PC-3 (cell line): Measurements from ENCODE around the gene IKZF1.
"Not testable (repeated sequence)": the region's sequence is repeated elsewhere in the genome, so short reads cannot be mapped to it uniquely, and the experiment has no call there.

Experiments used
- CTCF ChIP-seq: fragments of 300-600 bp; sonication (generic); conservative IDR thresholded peaks from 2 replicates; pipeline ENCODE4 v1.5.1; 2017; ENCODE audit warnings: antibody characterized with exemption, low read depth, mild to moderate bottlenecking, low read length
- EZH2 ChIP-seq: fragments of 300-600 bp; sonication (generic); IDR thresholded peaks from one replicate; pipeline ENCODE4 v1.6.1; 2017; ENCODE audit warnings: antibody characterized with exemption, mild to moderate bottlenecking, low read length; ENCODE audit not compliant: unreplicated experiment
- EZH2phosphoT487 ChIP-seq: fragments of 300-600 bp; sonication (generic); IDR thresholded peaks from 2 replicates; pipeline ENCODE4 v1.6.1; 2018; ENCODE audit warnings: mild to moderate bottlenecking, antibody characterized with exemption, low read length, borderline replicate concordance

- not testable (repeated sequence) for TF ChIP-seq CTCF, EZH2phosphoT487, EZH2
Observed at GRCh38 chr7:50339472-50339871, 35.0 kb downstream of the IKZF1 start.
